ENCODE results near the gene ZYX. TPM values are rescaled to one million over a fixed set of nuclear protein-coding genes. Genes with fewer than 3 reads are reported as not detected.

ZYX gene
- total RNA-seq, 3 donors from 2014 or later, result 60.2 to 61.0 (median 60.4) TPM

GRCh38 chr7:143384661-143385631 lies 3.8 kb downstream of the ZYX start:
- peak overlapping the region; percentile 87 to 95 (median 94) for H3K4me3 ChIP-seq
- no peak for DNase-seq (ENCODE audit: low spot score in 2 of 2)
- intact Hi-C loops (cut with DNase I; ENCODE audit: low total_unique reads), result loop anchor here (5.0 kb wide), 1 partner anchor 102 kb away; no protein-coding TSS in a partner anchor
- peaks cover 12 to 13% of the 10 kb centered on the region in 2 donors for H3K4me1 ChIP-seq
- no peaks in the 10 kb centered on the region for H3K9me3 ChIP-seq
- H3K36me3 ChIP-seq, result no peaks in the 10 kb centered on the region
- no peaks in the 10 kb centered on the region for H3K27me3 ChIP-seq
- H3K27ac ChIP-seq, result peak overlapping the region; percentile 98 to 100
- TF ChIP-seq, protein P1, sequence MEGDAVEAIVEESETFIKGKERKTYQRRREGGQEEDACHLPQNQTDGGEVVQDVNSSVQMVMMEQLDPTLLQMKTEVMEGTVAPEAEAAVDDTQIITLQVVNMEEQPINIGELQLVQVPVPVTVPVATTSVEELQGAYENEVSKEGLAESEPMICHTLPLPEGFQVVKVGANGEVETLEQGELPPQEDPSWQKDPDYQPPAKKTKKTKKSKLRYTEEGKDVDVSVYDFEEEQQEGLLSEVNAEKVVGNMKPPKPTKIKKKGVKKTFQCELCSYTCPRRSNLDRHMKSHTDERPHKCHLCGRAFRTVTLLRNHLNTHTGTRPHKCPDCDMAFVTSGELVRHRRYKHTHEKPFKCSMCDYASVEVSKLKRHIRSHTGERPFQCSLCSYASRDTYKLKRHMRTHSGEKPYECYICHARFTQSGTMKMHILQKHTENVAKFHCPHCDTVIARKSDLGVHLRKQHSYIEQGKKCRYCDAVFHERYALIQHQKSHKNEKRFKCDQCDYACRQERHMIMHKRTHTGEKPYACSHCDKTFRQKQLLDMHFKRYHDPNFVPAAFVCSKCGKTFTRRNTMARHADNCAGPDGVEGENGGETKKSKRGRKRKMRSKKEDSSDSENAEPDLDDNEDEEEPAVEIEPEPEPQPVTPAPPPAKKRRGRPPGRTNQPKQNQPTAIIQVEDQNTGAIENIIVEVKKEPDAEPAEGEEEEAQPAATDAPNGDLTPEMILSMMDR (IDR thresholded peaks at IDR 0.05), result no peak
- TF ChIP-seq POLR2AphosphoS5 (IDR thresholded peaks at IDR 0.05), result peak in 2 of 3 donors; percentile 14 to 44

- Histone ChIP-seq H3K36me3 (no peaks in the 10 kb centered on the region), H3K4me3 (peak overlapping the region in 2 of 3 donors; percentile 21 to 87), H3K27me3 (no peaks in the 10 kb centered on the region)
Measured at GRCh38 chr7:143385891-143386781, 5.0 kb downstream of the ZYX start.

DNA sequence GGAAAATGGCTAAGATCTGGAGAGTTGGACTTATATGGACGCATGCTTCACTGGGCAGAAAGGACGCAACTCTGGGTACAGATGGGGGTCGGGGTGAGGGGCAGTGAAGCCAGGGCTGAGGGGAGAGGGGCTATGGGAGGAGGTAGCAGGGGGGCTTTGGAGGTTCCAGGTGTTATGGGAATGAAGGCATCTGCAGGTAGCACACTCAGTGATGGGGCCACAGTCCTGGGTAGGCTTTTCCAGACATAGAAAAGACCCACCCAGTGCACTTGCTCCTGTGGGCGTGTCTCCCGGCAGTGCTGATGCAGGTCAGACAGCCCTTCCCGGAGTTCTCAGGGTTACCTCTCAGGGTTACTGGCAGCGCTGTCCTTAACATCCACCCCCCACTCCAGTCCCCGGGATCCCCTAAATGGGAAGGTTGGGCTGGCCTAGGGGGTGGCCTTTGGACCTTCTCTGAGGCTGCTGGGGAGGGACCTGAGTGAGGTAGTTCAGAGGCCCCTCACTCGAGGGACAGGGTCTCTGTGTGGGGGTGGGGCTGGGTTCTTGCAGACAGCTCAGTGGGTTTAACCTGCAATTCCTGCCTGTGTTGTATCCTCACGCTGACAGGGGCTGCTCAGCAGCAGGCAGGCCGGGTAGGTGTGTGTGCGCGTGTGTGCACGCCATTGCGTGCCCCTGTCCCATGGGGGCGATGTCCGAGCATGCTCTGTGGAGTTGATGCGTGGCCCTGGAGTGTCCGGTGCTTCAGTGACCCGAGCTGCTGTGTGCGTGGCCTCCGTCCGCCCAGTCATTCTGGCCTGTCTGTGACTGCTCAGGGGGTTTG lies 6.2 kb downstream of the ZYX start:
- no peak for DNase-seq (ENCODE audit: low spot score in 2 of 2)
- Histone ChIP-seq H3K9me3 (no peaks in the 10 kb centered on the region), H3K4me1 (peaks cover 25 to 28% of the 10 kb centered on the region in 2 donors), H3K4me3 (peak overlapping the region in 1 of 3 donors; percentile 87), H3K27ac (peak overlapping the region; percentile 98 to 100), H3K36me3 (no peaks in the 10 kb centered on the region), H3K27me3 (no peaks in the 10 kb centered on the region)
- TF ChIP-seq POLR2AphosphoS5 (IDR thresholded peaks at IDR 0.05) (no peak), POLR2A (IDR thresholded peaks at IDR 0.05) (no peak)
- TF ChIP-seq, protein P1 (IDR thresholded peaks at IDR 0.05), result no peak
- intact Hi-C loops (cut with DNase I; ENCODE audit: low total_unique reads), result no loop called here

More at GRCh38 chr7:143385891-143386781, 5.0 kb downstream of the ZYX start:
- Histone ChIP-seq H3K27ac (peak overlapping the region; percentile 98 to 100), H3K4me1 (peaks cover 17 to 18% of the 10 kb centered on the region in 2 donors), H3K9me3 (no peaks in the 10 kb centered on the region)
- TF ChIP-seq POLR2AphosphoS5 (IDR thresholded peaks at IDR 0.05) (no peak), POLR2A (IDR thresholded peaks at IDR 0.05) (no peak)
- TF ChIP-seq, protein P1 (IDR thresholded peaks at IDR 0.05), result no peak
- intact Hi-C loops (cut with DNase I; ENCODE audit: low total_unique reads), result no loop called here
- no peak for DNase-seq (ENCODE audit: low spot score in 2 of 2)

DNA sequence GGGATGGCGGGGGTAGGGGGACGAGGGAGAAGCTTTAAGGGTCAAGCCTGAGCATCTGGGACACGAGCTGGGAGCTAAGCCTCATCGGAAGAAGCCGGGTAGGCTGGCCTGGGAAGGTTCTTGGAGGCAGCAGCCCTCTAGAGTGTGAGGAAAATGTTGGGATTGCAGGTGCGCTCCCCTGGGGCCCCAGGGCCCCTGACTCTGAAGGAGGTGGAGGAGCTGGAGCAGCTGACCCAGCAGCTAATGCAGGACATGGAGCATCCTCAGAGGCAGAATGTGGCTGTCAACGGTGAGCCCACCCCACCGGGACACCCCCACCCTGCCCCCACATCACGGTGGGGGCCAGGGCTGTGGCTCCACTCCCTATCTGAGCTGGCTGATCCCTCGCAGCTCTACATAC lies 6.9 kb downstream of the ZYX start:
- intact Hi-C loops (cut with DNase I; ENCODE audit: low total_unique reads), result no loop called here
- H3K9me3 ChIP-seq, result no peaks in the 10 kb centered on the region
- DNase-seq (ENCODE audit: low spot score in 2 of 2), result no peak
- peak overlapping the region in 1 of 3 donors; percentile 87 for H3K4me3 ChIP-seq
- H3K27ac ChIP-seq, result peak overlapping the region; percentile 98 to 100
- H3K36me3 ChIP-seq, result no peaks in the 10 kb centered on the region
- H3K4me1 ChIP-seq, result peaks cover 26 to 31% of the 10 kb centered on the region in 2 donors
- H3K27me3 ChIP-seq, result no peaks in the 10 kb centered on the region
- TF ChIP-seq POLR2AphosphoS5 (IDR thresholded peaks at IDR 0.05) (no peak), POLR2A (IDR thresholded peaks at IDR 0.05) (no peak)
- TF ChIP-seq, protein P1 (IDR thresholded peaks at IDR 0.05), result no peak
